Measurements from ENCODE around the gene KLF8.

The KLF8 gene

GRCh38 chrX:56308726-56309125 lies 76.6 kb downstream of the KLF8 start:
- no peak overlapping the region for H3K27ac ChIP-seq
- TF ChIP-seq ZFX (IDR thresholded peaks at IDR 0.05; ENCODE audit: borderline replicate concordance) (no peak), CTCF (IDR thresholded peaks at IDR 0.05) (no peak)

GRCh38 chrX:56309881-56310280 lies 77.7 kb downstream of the KLF8 start:
- TF ChIP-seq CTCF (IDR thresholded peaks at IDR 0.05) (no peak), ZFX (IDR thresholded peaks at IDR 0.05; ENCODE audit: borderline replicate concordance) (no peak)
- no peak overlapping the region for H3K27ac ChIP-seq

GRCh38 chrX:56310581-56310980 lies 78.4 kb downstream of the KLF8 start:
- TF ChIP-seq ZFX (IDR thresholded peaks at IDR 0.05; ENCODE audit: borderline replicate concordance) (no peak), CTCF (IDR thresholded peaks at IDR 0.05) (no peak)
- H3K27ac ChIP-seq = no peak overlapping the region

- no peak overlapping the region for H3K27ac ChIP-seq
- TF ChIP-seq CTCF (IDR thresholded peaks at IDR 0.05) = no peak
- no peak for TF ChIP-seq ZFX (IDR thresholded peaks at IDR 0.05; ENCODE audit: borderline replicate concordance)
Observed at GRCh38 chrX:56313308-56313707, 81.2 kb downstream of the KLF8 start.

GRCh38 chrX:56314334-56314733 lies 82.2 kb downstream of the KLF8 start:
- H3K27ac ChIP-seq = no peak overlapping the region
- no peak for TF ChIP-seq ZFX (IDR thresholded peaks at IDR 0.05; ENCODE audit: borderline replicate concordance)
- no peak for TF ChIP-seq CTCF (IDR thresholded peaks at IDR 0.05)

- no peak for TF ChIP-seq ZFX (IDR thresholded peaks at IDR 0.05; ENCODE audit: borderline replicate concordance)
- no peak for TF ChIP-seq CTCF (IDR thresholded peaks at IDR 0.05)
- no peak overlapping the region for H3K27ac ChIP-seq
Observed at GRCh38 chrX:56318076-56318475, 85.9 kb downstream of the KLF8 start.

- TF ChIP-seq ZFX (IDR thresholded peaks at IDR 0.05; ENCODE audit: borderline replicate concordance) = no peak
- no peak for TF ChIP-seq CTCF (IDR thresholded peaks at IDR 0.05)
- no peak overlapping the region for H3K27ac ChIP-seq
Observed at GRCh38 chrX:56319165-56319564, 87.0 kb downstream of the KLF8 start.
